K562 (cell line): ENCODE results near the gene CD2.

Source experiments
- CCAR2 ChIP-seq: fragments of 200-400 bp; formaldehyde crosslinking; IDR thresholded peaks from 2 replicates; pipeline ENCODE4 v1.6.1; 2017; ENCODE audit warnings: mild to moderate bottlenecking, low read depth, low read length
- HDAC3 ChIP-seq: fragments of 450-650 bp; IDR thresholded peaks from 2 replicates; pipeline ENCODE4 v1.6.1; 2018; ENCODE audit warnings: borderline replicate concordance, mild to moderate bottlenecking, moderate library complexity; ENCODE audit not compliant: partially characterized antibody
- RCOR1 ChIP-seq, 2 experiments: IDR thresholded peaks; 2 replicates each; pipeline ENCODE4 v1.6.1; 2012; ENCODE audit warnings: low read depth in 2 of 2, low read length in 2 of 2, borderline replicate concordance in 1 of 2, improper control_type of control experiment in 1 of 2
- YY1 ChIP-seq, 3 experiments: IDR thresholded peaks; 2 replicates each; pipeline ENCODE4 v1.6.1; 2011; ENCODE audit warnings: low read length in 2 of 3, mild to moderate bottlenecking in 2 of 3, moderate library complexity in 2 of 3, borderline replicate concordance in 1 of 3, control low read depth in 1 of 3, low read depth in 1 of 3; ENCODE audit not compliant: insufficient read depth in 3 of 3, insufficient replicate concordance in 2 of 3, control insufficient read depth in 1 of 3, insufficient read length in 1 of 3; ENCODE audit errors: extremely low read depth in 1 of 3
- ZC3H4 ChIP-seq: sonication (generic); formaldehyde crosslinking; IDR thresholded peaks from 2 replicates; pipeline ENCODE4 v1.9.0; 2021; ENCODE audit warnings: missing genetic modification reagents, borderline replicate concordance

GRCh38 chr1:116751621-116752020, 2.6 kb upstream of the CD2 start:
- TF ChIP-seq RCOR1 (IDR thresholded peaks at IDR 0.05; ENCODE audit: borderline replicate concordance in 1 of 2, low read depth in 2 of 2, low read length in 2 of 2) = no peak
- TF ChIP-seq ZC3H4 (CRISPR knock-in tag) = no peak
- no peak for TF ChIP-seq CCAR2
- TF ChIP-seq HDAC3 = no peak
- no peak for TF ChIP-seq YY1 (IDR thresholded peaks at IDR 0.05; ENCODE audit: borderline replicate concordance in 1 of 3, control insufficient read depth in 1 of 3, extremely low read depth in 1 of 3, insufficient read depth in 3 of 3, insufficient read length in 1 of 3, insufficient replicate concordance in 2 of 3, low read depth in 1 of 3, low read length in 2 of 3)
